Measurements from ENCODE around the gene VGLL4. TPM values are rescaled to one million over a fixed set of nuclear protein-coding genes. Genes with fewer than 3 reads are reported as not detected.

VGLL4 gene
- polyA plus RNA-seq, 3 donors, result 8.5 to 13.2 (median 10.0) TPM

GRCh38 chr3:11581237-11582190 lies 62.2 kb downstream of the VGLL4 start:
- peaks cover 11 to 27% of the 10 kb centered on the region in 2 donors for H3K36me3 Mint-ChIP-seq
- H3K27me3 Mint-ChIP-seq (ENCODE audit: low read depth in 3 of 3), result no peaks in the 10 kb centered on the region
- Histone ChIP-seq H3K79me2 (ENCODE audit: insufficient read depth, low read length) (peaks cover 90% of the 10 kb centered on the region), H3K4me1 (ENCODE audit: control insufficient read depth in 1 of 2, insufficient read depth in 2 of 2, low read length in 2 of 2) (peaks cover 14 to 16% of the 10 kb centered on the region in 2 donors), H3K27me3 (ENCODE audit: control insufficient read depth in 2 of 2, insufficient read depth in 2 of 2, low read length in 2 of 2) (no peaks in the 10 kb centered on the region), H4K20me1 (ENCODE audit: insufficient read depth, low read length) (peaks cover 79% of the 10 kb centered on the region), H3K9ac (ENCODE audit: insufficient read depth, low read length, poor library complexity, severe bottlenecking) (no peak overlapping the region), H2AFZ (ENCODE audit: insufficient read depth, low read depth, low read length, poor library complexity, severe bottlenecking) (no peak overlapping the region), H3K36me3 (replicated peaks in 1 of 2; ENCODE audit: control insufficient read depth in 1 of 2, insufficient read depth in 2 of 2, low read length in 2 of 2) (peaks cover 0 to 18% of the 10 kb centered on the region in 2 donors), H3K9me3 (replicated peaks in 1 of 2; ENCODE audit: control insufficient read depth in 1 of 2, insufficient read depth in 1 of 2, low read length in 2 of 2) (no peaks in the 10 kb centered on the region), H3K4me2 (replicated peaks; ENCODE audit: extremely low read depth, low read length, poor library complexity, severe bottlenecking) (peak overlapping the region; percentile 47), H3K4me3 (replicated peaks in 1 of 3; ENCODE audit: low read depth in 2 of 3, low read length in 3 of 3) (no peak overlapping the region), H3K27ac (ENCODE audit: low read depth in 1 of 2, low read length in 2 of 2) (no peak overlapping the region)
- H3K4me3 Mint-ChIP-seq, result peak overlapping the region in 1 of 2 donors; percentile 11
- H3K9me3 Mint-ChIP-seq, result no peaks in the 10 kb centered on the region
- intact Hi-C loops (cut with micrococcal nuclease), result no loop called here
- TF ChIP-seq, protein P1, sequence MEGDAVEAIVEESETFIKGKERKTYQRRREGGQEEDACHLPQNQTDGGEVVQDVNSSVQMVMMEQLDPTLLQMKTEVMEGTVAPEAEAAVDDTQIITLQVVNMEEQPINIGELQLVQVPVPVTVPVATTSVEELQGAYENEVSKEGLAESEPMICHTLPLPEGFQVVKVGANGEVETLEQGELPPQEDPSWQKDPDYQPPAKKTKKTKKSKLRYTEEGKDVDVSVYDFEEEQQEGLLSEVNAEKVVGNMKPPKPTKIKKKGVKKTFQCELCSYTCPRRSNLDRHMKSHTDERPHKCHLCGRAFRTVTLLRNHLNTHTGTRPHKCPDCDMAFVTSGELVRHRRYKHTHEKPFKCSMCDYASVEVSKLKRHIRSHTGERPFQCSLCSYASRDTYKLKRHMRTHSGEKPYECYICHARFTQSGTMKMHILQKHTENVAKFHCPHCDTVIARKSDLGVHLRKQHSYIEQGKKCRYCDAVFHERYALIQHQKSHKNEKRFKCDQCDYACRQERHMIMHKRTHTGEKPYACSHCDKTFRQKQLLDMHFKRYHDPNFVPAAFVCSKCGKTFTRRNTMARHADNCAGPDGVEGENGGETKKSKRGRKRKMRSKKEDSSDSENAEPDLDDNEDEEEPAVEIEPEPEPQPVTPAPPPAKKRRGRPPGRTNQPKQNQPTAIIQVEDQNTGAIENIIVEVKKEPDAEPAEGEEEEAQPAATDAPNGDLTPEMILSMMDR (IDR thresholded peaks at IDR 0.05), result no peak
- H3K4me1 Mint-ChIP-seq, result peaks cover 30% of the 10 kb centered on the region
- no peak for DNase-seq
- WGBS (ENCODE audit: insufficient coverage), result 85% methylated on average over 7 of the region's 16 CpGs
- peak overlapping the region in 3 of 7 donors; percentile 42 to 54 (median 52) for H3K27ac Mint-ChIP-seq

DNA sequence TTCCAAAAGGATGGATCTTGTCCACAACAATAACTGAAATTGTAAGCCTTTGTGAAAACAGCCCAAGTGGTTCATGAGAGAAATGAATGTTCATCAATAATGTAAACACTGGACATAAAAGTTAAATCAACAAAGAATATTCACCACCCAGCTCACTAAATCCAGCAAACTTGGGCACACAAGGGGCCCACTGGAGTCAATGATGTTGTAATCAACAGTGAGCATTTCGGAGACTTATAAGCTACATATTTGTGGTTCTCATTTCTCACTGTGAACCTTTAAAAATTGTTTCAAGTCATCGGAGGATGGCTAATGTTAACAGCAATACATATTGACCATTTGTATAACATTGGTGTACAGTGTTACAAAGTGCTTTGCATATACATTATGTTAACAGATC lies 63.1 kb downstream of the VGLL4 start:
- 40% methylated on average over 1 of the region's 2 CpGs for WGBS (ENCODE audit: insufficient coverage)
- H3K36me3 ChIP-seq (replicated peaks in 1 of 2; ENCODE audit: control insufficient read depth in 1 of 2, insufficient read depth in 2 of 2, low read length in 2 of 2), result peaks cover 0 to 20% of the 10 kb centered on the region in 2 donors
- TF ChIP-seq, protein P1 (IDR thresholded peaks at IDR 0.05), result no peak
- intact Hi-C loops (cut with micrococcal nuclease), result no loop called here
- no peak overlapping the region for H3K27ac ChIP-seq (ENCODE audit: low read depth in 1 of 2, low read length in 2 of 2)
- Mint-ChIP-seq H3K27ac (no peak overlapping the region), H3K4me3 (no peak overlapping the region), H3K27me3 (ENCODE audit: low read depth in 3 of 3) (no peaks in the 10 kb centered on the region), H3K36me3 (peaks cover 19 to 24% of the 10 kb centered on the region in 2 donors), H3K9me3 (no peaks in the 10 kb centered on the region), H3K4me1 (peaks cover 29% of the 10 kb centered on the region)
- no peak overlapping the region for H3K4me3 ChIP-seq (replicated peaks in 1 of 3; ENCODE audit: low read depth in 2 of 3, low read length in 3 of 3)
- no peaks in the 10 kb centered on the region for H3K27me3 ChIP-seq (ENCODE audit: control insufficient read depth in 2 of 2, insufficient read depth in 2 of 2, low read length in 2 of 2)
- no peak overlapping the region for H3K4me2 ChIP-seq (replicated peaks; ENCODE audit: extremely low read depth, low read length, poor library complexity, severe bottlenecking)
- H3K9ac ChIP-seq (ENCODE audit: insufficient read depth, low read length, poor library complexity, severe bottlenecking), result no peak overlapping the region
- peaks cover 83% of the 10 kb centered on the region for H3K79me2 ChIP-seq (ENCODE audit: insufficient read depth, low read length)
- H3K4me1 ChIP-seq (ENCODE audit: control insufficient read depth in 1 of 2, insufficient read depth in 2 of 2, low read length in 2 of 2), result peaks cover 14 to 16% of the 10 kb centered on the region in 2 donors
- H3K9me3 ChIP-seq (replicated peaks in 1 of 2; ENCODE audit: control insufficient read depth in 1 of 2, insufficient read depth in 1 of 2, low read length in 2 of 2), result no peaks in the 10 kb centered on the region
- H4K20me1 ChIP-seq (ENCODE audit: insufficient read depth, low read length), result peaks cover 81% of the 10 kb centered on the region
- H2AFZ ChIP-seq (ENCODE audit: insufficient read depth, low read depth, low read length, poor library complexity, severe bottlenecking), result no peak overlapping the region
- DNase-seq, result no peak
